SW 1271 (cell line): Measurements from ENCODE around the gene AMER3.
A peak's percentile ranks its signal among the peaks of the same experiment; 100 is the strongest.

Experiments used
- DNase-seq, 2 experiments: peaks; one replicate each; lab custom pipeline; 2025; lab: John Stamatoyannopoulos, UW

The AMER3 gene

DNA sequence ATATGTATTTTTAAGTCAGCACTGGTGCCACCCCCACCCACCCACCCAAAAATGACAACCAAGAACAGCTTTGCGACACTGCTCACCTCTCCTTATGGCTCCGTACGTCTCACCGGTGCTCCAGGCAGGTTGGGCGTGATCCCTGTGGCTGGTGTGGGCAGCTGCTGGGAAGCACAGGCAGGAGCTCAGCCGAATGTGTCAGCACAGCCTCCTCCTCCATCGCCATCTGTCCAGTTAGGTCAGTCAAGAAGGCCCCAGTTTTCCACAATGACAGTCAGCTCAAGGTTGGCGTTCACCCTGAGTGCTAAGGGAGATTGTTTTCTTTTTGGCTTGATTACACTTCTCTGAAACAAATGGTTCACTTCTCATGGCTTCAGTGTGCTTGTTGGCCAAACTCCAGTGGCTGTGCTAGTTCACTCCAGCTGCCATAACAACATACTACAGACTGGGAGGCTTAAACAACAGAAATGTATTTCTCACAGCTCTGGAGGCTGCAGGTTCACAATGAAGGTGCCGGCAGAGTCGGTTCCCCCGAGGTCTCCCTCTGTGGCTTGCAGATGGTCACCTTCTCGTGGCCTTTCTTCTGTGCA is 30.2 kb downstream of the AMER3 start:
- DNase-seq = no peak

DNA sequence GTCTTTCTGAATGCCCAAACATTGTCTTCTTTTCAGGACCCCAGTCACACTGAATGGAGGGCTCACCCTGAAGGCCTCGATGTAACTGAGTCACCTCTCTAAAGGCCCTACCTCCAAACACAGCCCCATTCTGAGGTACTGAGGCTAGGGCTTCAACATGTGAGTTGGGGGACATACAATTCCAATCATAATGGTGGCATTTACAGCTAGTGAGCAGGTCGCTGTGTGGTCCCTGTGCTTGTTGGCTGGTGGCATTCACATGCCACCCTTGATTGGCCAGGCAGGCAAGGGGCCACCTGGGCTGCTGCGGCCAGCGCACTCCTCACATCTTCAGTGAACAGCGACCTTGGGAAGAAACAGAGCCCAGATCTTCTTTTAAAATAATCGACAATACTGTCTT is 30.7 kb downstream of the AMER3 start:
- DNase-seq = no peak

DNA sequence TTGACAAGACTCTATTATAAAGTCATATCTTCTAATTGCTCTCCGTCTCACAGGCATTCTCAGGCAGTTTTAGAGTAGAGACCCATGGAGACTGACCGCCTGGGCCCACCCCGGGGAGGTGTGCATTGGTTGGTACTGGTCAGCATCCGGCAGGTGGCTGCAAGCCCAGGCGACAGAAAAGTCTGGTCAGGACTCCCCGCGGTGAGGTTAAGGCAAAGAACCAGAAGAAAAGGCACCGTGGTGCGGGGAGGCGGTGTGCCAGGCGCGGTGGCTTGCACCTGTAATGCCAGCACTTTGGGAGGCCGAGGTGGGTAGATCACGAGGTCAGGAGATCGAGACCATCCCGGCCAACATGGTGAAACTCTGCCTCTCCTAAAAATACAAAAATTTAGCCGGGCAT is 32.5 kb downstream of the AMER3 start:
- no peak for DNase-seq

DNA sequence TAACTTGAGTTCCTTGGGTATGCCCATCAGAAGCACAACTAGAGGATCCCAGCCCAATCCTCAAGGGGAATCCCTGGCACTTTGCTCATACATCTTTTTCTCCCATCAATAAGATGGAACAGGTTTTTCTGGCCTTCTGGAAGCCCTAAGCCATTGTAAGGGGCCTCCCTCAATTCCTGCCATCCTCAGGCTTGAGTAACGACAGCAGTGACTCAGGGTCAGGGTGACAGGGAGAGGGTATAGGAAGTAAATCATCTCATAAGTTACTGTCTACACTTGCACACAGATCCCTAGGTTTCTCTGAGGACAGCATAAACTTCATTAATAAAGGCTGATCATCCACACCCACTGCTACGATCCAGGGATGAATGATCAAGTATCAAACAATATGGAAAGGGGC is 35.0 kb downstream of the AMER3 start:
- no peak for DNase-seq

DNA sequence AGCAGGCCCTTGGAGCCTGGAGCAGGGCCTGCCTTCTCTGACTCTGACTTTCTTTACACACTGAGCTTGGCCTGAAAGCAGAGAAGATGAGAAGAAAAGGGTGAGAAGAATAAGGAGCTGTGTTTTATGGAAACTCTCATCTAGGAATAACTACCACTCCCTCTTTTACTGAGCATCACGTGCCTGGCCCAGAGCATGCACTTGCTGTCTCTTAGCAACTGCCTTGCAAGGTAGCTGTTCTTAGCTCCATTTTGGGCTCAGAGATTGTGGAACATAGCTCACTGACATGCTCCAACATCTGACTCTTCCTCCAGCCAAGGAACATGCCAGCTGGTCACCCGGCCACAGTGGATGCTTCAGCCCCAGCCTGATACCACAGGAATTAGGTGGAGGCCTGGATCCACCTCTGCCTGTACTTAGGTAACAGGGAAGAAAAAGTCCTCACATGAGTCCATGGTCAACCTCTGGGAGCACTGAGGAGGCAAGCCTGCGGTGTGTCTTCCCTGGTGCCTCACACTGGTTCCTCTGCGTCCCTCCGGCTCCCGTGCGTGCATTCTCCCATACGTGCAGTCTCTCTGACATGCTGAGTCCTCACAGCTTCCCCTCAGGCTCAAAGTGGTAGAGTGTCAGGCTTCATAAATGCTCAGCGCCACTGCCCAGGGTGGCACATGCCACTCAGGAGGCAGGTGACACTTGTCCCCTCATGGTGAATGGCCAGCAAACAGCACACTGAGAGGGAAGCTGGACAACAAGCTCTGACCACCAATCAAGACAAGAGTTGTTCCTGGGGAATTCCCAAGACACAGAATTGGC is 35.7 kb downstream of the AMER3 start:
- DNase-seq = no peak

DNA sequence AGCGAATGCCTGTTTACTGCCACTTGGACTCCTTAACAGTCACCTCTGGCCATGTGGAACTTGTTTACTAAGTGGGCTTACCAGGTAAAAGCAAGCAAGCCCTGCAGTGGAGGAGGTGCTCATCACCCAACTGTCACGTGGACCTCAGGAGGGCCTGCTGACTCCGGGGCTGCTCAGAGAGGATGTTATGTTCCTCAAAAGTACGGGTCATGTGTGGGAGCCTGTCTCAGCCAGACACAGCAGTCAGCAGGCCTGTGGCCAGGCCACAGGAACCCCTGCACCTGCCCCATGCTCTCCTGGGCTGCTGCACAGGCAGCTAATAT is 36.2 kb downstream of the AMER3 start:
- no peak for DNase-seq

DNA sequence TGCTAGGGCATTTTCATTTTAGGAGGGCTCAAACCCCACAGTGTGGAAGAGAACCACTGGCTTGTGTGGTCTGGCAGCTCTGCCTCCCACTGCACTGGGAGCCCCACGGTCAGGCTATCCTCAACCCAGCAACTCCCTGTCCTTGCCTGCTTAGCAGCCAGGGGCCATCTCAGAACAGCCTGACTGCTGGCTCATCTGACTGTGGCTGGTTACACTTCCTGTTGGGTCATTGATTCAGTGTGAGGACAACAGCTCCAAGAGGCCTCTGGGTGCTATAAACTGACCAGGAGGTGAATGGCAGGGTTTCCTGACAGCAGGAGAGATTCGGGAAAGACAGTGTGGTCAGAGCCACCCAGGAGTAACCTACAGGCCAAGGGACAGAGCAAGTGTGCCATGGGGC is 40.1 kb downstream of the AMER3 start:
- DNase-seq = no peak

DNA sequence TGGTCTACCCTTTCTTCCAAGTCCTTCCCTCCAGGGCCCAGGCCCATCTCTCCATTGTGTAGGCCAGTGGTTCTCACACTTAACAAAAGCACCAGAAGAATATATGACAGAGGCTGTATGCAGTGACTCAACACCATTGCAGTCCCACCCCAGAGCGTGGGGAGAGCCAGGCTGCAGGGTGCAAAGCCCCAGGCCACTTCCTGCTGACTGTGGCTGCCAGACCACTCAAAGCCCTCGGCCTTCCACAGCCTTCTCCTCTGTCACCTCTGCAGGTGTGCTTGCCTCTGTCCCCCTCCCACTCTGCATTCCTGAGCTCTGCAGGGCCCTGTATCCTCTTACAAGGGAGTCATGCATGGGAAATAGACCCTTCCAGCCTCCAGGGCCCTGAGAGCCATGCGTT is 41.0 kb downstream of the AMER3 start:
- DNase-seq = no peak

DNA sequence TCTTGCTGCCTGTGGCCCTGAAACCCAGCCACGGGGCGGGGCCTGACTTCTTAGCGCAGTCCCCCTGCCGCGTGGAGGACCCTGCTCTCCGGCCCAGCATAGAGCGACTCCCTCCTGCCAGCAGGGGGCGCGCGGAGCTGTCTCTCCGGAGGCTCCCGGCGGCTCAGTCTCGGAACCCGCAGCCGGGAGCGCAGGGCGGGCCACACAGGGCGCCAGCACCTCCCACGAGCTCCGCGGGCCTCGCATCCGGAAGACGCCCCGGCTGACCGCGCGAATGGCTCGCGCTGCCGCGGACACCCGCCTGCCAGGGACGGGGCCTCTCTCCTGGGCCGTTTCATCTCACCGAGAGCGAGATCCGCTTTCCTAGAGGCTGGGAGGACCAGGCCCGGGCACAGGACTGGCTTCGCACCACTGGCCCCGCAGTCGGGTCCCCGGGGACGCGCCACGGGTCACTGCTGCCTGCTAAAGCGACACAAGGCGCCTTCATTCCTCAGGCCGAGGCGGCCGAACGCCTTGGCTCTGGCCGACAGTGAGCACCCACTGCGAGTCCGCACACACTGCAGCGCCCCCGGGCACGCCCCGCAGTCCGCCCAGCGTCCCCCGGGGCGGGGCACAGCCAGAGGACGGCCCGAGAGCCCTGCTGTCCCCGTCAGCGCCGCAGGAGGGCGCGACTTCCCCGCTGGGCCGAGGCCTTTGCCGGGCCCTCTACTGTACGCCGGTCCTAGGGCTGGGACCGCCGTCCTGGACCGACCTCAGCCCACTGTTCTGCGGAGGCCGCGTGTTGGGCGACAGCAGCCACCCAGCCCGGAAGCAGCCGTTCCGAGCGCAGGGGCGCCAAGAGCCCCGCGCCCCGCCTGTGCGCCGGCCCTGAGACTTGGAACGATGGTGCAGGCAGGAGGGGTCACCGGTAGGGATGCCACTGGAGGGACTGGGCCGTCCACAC is 42.4 kb downstream of the AMER3 start:
- peak; percentile 29 to 74 for DNase-seq

DNA sequence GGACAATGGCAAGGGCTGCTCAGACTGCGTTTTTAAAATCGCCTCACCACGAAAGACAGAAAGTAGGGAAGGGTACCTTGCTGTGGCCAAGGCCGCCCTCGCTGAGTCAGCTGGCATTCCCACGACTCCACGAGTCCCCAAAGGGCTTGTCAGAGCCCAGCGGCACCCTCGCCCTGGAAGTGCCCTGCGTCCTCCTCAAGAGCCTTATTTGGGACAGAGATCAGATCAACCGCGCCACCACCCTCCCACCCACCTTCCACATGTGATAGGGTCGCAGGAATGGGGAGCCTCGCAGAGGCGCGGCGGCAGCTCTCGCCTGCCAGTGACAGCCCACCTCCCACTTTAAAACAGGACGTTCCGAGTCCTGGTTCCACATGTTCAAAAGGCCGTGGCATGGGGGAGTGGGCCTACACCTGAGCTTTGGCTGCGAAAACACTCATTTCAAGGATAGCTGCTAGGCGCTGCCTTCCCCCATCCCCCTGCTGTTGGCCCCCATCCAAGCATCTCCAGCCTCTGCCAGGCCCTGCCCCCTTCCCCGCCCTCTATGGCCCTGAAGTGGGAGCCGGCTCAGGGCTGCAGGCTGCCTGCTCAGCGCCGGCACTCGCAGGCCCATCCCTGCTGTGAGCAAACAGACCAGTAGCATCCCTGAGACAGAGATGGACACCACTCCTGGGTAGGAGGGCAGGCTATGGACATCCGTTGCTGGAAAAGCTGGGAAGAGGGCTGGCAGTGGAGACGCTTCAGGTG is 43.3 kb downstream of the AMER3 start:
- DNase-seq = no peak

DNA sequence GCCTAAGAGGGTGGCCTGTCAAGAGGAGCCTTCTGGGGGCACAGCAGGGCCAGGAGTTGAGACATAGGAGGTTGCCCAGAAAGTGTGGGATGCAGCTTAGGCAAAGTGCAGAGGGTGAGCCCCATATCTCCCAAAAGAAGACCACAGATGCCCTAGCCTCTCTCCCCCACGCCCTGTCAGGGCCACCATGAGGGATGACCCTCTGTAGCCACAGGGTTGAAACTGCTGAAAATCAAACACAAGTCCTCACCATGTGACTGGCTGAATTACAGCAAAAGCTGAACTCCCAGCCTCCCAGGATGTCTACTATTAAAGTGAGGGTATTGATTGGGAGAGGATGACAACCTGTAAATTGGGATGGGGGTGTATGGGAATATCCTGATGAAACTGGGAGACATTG is 44.0 kb downstream of the AMER3 start:
- DNase-seq = no peak

DNA sequence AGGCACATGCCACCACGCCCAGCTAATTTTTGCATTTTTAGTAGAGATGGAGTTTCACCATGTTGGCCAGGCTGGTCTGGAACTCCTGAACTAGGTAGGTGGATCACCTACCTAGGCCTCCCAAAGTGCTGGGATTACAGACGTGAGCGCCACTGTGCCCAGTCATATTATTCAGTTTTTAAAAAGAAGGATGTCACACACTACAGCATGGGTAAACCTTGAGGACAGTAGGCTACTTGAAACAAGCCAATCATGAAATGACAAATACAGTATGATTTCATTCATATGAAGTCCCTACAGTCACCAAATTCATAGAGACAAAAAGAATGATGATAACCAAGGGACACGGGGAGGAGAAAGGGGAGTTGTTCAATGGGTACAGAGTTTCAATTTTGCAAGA is 50.3 kb downstream of the AMER3 start:
- DNase-seq = no peak

DNA sequence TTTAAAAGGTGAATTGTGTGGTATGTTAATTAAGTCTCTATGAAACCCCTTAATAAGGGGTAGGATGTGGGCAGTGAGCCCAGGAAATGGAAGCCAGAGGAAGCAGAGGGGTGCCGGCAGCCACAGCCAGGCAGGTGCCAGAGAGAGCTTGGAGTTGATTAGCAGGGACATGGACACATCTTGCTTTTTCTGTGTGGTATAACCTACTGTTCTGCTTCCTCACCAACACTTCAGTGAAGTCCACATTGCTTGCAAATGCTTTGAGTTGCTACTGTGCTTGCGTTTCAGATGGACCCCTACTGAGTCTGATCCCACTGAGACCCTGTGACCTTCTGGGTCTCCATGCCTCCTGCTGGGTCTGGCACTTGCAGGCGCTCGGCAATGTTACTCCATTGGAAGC is 51.0 kb downstream of the AMER3 start:
- no peak for DNase-seq

DNA sequence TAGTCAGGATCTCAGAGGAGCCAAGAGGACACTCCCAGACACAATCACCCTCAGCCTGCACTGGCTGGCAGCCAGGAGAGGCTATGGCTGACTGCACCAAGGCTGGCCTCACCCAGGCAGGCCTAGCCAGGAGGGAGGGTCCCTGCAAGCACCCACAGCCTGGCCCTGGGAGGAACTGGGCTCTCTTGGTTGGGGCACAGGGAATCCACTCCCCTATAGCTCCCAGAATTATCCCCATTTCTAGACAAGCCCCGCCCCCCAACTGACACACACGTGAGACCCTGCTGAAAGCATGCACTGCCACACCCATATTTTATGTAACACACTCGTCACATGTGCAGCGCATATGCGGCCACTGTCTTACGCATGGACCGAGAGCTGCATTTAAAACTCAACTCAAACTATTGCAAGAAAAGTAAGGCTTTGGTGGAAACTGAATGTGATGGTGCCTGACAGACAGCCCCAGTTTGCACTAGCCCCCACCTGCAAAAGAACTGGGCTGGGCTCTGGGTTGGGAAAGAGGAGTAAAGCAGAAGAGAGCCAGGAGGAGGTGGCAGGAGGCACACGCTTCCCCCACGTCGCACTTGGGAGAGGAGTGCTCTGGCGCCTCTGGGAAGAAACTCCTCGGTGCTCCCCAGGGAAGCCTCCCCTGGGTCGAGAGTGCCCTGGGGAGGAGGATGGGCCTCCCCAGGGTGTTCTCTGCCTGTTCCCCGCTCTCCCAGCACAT is 52.5 kb downstream of the AMER3 start:
- no peak for DNase-seq

DNA sequence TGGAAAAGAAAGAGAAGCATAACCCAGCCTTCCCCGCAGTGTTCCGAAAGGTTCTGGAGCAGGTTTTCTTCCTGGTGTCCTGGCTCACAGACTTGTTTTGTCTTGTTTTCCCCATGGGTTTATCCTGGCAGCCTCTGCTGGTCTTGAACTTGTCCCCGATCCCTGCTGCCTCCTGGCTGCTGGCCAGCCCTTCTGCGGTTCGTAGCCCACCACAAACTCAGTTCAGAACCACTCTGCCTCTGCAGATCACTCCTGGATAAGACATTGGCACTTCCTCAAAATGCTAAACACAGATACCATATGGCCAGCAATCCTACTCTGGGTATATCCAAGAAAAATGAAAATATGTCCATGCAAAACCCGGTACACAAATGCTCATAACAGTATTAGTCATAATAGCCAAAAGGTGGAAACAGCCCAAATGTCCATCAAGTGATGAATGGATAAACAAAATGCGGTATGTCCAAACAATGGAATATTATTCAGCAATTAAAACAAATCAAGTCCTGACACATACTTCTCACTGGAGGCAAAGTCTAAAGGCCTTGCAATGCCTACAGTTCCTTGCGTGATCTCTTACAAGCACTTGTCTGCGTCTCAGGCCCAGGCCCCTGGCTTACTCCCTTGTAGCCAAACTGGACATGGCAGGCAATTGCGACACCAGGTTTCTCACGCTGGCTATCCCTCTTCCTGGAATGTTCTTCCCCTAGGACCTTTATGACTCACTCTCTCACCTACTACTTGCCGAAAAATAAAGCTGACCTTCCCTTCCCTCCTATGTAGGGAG is 53.3 kb downstream of the AMER3 start:
- peak in 1 of 2 experiments; percentile 9 for DNase-seq

DNA sequence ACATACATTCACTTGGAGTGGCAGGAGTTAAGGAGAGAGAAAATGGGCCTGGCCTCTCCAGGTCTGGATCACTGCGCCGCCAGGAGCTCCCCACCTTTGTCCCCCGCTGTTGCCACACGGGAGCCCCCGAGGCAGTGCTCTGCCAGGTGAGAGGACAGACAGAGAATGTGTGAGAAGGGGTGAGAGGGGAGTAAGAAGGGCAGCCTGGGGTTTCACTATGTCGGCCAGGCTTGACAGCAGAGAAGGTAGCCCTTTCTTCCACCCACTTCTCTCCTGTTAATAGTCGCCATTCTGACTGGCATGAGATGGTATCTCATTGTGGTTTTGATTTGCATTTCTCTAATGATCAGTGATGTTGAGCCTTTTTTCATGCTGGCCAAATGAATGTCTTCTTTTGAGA is 55.1 kb downstream of the AMER3 start:
- DNase-seq = no peak

DNA sequence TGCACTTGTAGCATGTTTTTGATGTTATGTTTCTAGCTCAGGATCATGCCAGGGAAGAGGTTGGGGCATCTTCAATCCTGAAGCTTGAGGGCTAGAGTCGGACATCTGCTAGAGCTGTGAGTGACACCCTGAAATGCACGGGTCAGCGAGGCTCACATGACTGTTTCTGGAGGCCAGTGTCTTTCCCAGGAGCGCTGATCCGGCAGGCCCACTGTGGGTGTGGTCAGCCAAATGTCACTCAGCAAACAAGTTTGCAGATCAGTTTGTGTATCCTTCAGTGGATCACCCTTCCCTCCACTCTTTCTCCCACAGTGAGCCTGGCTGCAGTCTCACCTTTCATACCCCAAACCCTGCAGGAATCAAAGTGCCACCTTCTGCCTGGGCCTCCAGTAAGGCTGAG is 58.4 kb downstream of the AMER3 start:
- no peak for DNase-seq

DNA sequence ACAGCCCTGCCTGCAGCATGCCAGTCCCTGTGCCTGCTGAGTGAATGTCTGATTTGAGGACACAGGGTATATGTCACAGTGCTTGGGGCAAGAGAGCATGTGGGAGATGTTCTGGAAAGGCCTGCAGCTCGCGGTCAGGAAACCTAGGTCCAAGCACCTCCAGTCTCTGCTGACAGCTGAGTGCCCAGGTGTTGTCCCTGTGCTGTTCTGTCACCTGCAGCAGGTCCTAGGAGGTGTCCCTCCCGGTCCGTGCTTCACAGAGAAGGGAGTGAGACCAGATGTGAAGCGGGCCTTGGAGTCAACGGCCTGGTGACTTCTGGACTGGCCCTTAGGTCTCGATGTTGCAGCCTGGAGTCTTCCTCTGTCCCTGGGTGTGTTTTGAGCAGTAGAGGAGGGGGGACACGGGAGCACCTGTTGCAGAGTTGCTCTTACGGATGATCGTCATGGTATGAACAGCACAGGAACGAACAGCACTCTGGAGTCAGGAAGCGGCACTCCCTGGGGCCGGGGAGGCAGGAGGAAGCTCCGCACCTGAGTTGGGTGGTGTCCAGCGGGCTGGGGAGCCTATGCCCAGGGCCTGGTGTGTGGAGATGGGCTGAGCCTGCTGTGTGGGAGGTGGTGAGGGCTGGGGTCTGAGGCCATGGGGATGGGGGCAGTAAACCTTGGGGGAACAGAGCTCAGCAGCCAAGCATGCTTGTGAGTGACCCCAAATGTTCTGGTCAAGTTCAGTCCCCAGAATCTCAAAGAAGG is 59.8 kb downstream of the AMER3 start:
- no peak for DNase-seq
